IMR-90 (cell line): ENCODE data around the gene SLC4A4. TPM values are rescaled to one million over a fixed set of nuclear protein-coding genes. Genes with fewer than 3 reads are reported as not detected.

Source experiments
- ATAC-seq: fragments of 200-7000 bp; cut with Tn5 transposase; 2 replicates; pipeline ENCODE4 v1.9.1; 2020; ENCODE audit warnings: low read depth, mild to moderate bottlenecking, moderate library complexity
- BruUV-seq: library from RNA; stranded (reverse); fragments of 400-500 nt; replicated peaks from 2 replicates; lab custom pipeline; 2021; lab: Mats Ljungman, UMichigan
- CTCF ChIA-PET: fragments of 300-600 bp; formaldehyde crosslinking; extraction: SDS; loops from one replicate; lab custom pipeline; 2021; ENCODE audit warnings: antibody characterized with exemption; lab: Yijun Ruan, JAX
- POLR2A ChIA-PET: fragments of 300-600 bp; sonication (Branson Sonifier 250); formaldehyde crosslinking; loops from one replicate; lab custom pipeline; 2022; ENCODE audit warnings: antibody characterized with exemption; ENCODE audit not compliant: unreplicated experiment; lab: Charles Lee
- DNase-seq: peaks from one replicate; pipeline ENCODE4 v3.0.0; 2013
- H2AFZ ChIP-seq: replicated peaks from 2 replicates; pipeline ENCODE3; 2013; ENCODE audit warnings: low read length, mild to moderate bottlenecking; ENCODE audit not compliant: poor library complexity
- H2AK5ac ChIP-seq: 2 replicates; pipeline ENCODE4 v1.6.1; 2013; ENCODE audit warnings: low read depth, low read length, inconsistent platforms
- H2AK9ac ChIP-seq: replicated peaks from 2 replicates; pipeline ENCODE3; 2013; ENCODE audit warnings: mild to moderate bottlenecking, low read depth, low read length, moderate library complexity; ENCODE audit not compliant: poor library complexity
- H2BK120ac ChIP-seq: 2 replicates; pipeline ENCODE4 v1.6.1; 2013; ENCODE audit warnings: low read depth, low read length, inconsistent platforms
- H2BK15ac ChIP-seq: 3 replicates; pipeline ENCODE4 v1.6.1; 2013; ENCODE audit warnings: low read depth, low read length, inconsistent platforms
- H2BK20ac ChIP-seq: 2 replicates; pipeline ENCODE4 v1.6.1; 2013; ENCODE audit warnings: low read depth, mild to moderate bottlenecking, inconsistent platforms, low read length, moderate library complexity
- H2BK5ac ChIP-seq: 2 replicates; pipeline ENCODE4 v1.6.1; 2013; ENCODE audit warnings: mild to moderate bottlenecking, low read depth, low read length, inconsistent platforms; ENCODE audit not compliant: poor library complexity, severe bottlenecking
- H3K14ac ChIP-seq: replicated peaks from 2 replicates; pipeline ENCODE4 v1.6.1; 2013; ENCODE audit warnings: low read depth, low read length, inconsistent platforms
- H3K18ac ChIP-seq: 2 replicates; pipeline ENCODE4 v1.6.1; 2013; ENCODE audit warnings: low read depth, low read length, control low read depth
- H3K23ac ChIP-seq: 2 replicates; pipeline ENCODE4 v1.6.1; 2013; ENCODE audit warnings: low read depth, low read length, inconsistent platforms
- H3K27ac ChIP-seq: 2 replicates; pipeline ENCODE4 v1.5.1; 2013; ENCODE audit warnings: mild to moderate bottlenecking, control low read depth, low read length; ENCODE audit not compliant: insufficient read depth
- H3K27me3 ChIP-seq: 2 replicates; pipeline ENCODE4 v1.6.1; 2013; ENCODE audit warnings: low read length; ENCODE audit not compliant: control insufficient read depth, insufficient read depth
- H3K36me3 ChIP-seq: 2 replicates; pipeline ENCODE4 v1.6.1; 2013; ENCODE audit warnings: low read length, mixed read lengths; ENCODE audit not compliant: control insufficient read depth, insufficient read depth
- H3K4ac ChIP-seq: 2 replicates; pipeline ENCODE4 v1.6.1; 2013; ENCODE audit warnings: low read depth, low read length, inconsistent platforms
- H3K4me1 ChIP-seq: 2 replicates; pipeline ENCODE4 v1.6.1; 2013; ENCODE audit warnings: low read length, mixed read lengths; ENCODE audit not compliant: control insufficient read depth, insufficient read depth
- H3K4me2 ChIP-seq: 2 replicates; pipeline ENCODE4 v1.6.1; 2013; ENCODE audit warnings: low read depth, mild to moderate bottlenecking, control low read depth, low read length, moderate library complexity
- H3K4me3 ChIP-seq: 2 replicates; pipeline ENCODE4 v1.5.1; 2013; ENCODE audit warnings: low read depth, mild to moderate bottlenecking, control low read depth, low read length, moderate library complexity; ENCODE audit not compliant: insufficient read depth
- H3K56ac ChIP-seq: 2 replicates; pipeline ENCODE4 v1.6.1; 2013; ENCODE audit warnings: low read length, inconsistent platforms; ENCODE audit not compliant: insufficient read depth; ENCODE audit errors: extremely low read depth
- H3K79me1 ChIP-seq, 2 experiments: 2 replicates each; pipeline ENCODE4 v1.6.1; 2013; ENCODE audit warnings: low read length in 2 of 2, inconsistent platforms in 1 of 2, low read depth in 1 of 2
- H3K9ac ChIP-seq: 2 replicates; pipeline ENCODE4 v1.6.1; 2013; ENCODE audit warnings: low read depth, low read length, control low read depth
- H3K9me1 ChIP-seq: 2 replicates; pipeline ENCODE4 v1.6.1; 2013; ENCODE audit warnings: low read length, inconsistent platforms; ENCODE audit not compliant: insufficient read depth
- H3K9me3 ChIP-seq: 2 replicates; pipeline ENCODE4 v1.6.1; 2013; ENCODE audit warnings: low read length; ENCODE audit not compliant: control insufficient read depth, insufficient read depth
- H4K20me1 ChIP-seq: 2 replicates; pipeline ENCODE4 v1.6.1; 2013; ENCODE audit warnings: low read length, inconsistent platforms; ENCODE audit not compliant: insufficient read depth
- H4K5ac ChIP-seq: 2 replicates; pipeline ENCODE4 v1.6.1; 2013; ENCODE audit warnings: mild to moderate bottlenecking, low read depth, low read length, control low read depth
- H4K8ac ChIP-seq, 2 experiments: 2 replicates each; pipeline ENCODE4 v1.6.1; 2013; ENCODE audit warnings: low read depth in 2 of 2, low read length in 2 of 2, control low read depth in 1 of 2, inconsistent platforms in 1 of 2
- H4K91ac ChIP-seq: 2 replicates; pipeline ENCODE4 v1.6.1; 2013; ENCODE audit warnings: low read depth, low read length, inconsistent platforms; ENCODE audit not compliant: insufficient read depth
- CTCF ChIP-seq: conservative IDR thresholded peaks from 2 replicates; pipeline ENCODE4 v1.5.1; 2012; ENCODE audit warnings: mild to moderate bottlenecking, low read depth, low read length, improper control_type of control experiment
- MAFK ChIP-seq: IDR thresholded peaks from 2 replicates; pipeline ENCODE4 v1.6.1; 2012; ENCODE audit warnings: low read depth, low read length, improper control_type of control experiment
- POLR2A ChIP-seq: IDR thresholded peaks from 2 replicates; pipeline ENCODE4 v1.6.1; 2012; ENCODE audit warnings: mild to moderate bottlenecking, low read depth, low read length
- dilution Hi-C: fragments of 300-500 bp; cut with HindIII; formaldehyde crosslinking; loops from one replicate; pipeline ENCODE4 v1.14.3; 2018; ENCODE audit warnings: low sequenced_read_pairs; ENCODE audit not compliant: unreplicated experiment
- in situ Hi-C: fragments of 300-500 bp; cut with MboI; formaldehyde crosslinking; loops from 3 replicates; pipeline ENCODE4 v1.14.3; 2019; ENCODE audit warnings: low sequenced_read_pairs, inconsistent platforms, mixed read lengths
- intact Hi-C: fragments of 100-400 bp; cut with micrococcal nuclease; formaldehyde crosslinking; loops from 2 replicates; pipeline ENCODE4 v1.10.0; 2022
- polyA plus RNA-seq, 3 experiments: library from polyadenylated mRNA; depleted of rRNA; stranded (reverse); fragments of >200 nt; gene quantifications; 2 replicates each; pipeline ENCODE4 v1.2.3, GENCODE V29; 2012; ENCODE audit warnings: low replicate concordance in 1 of 3
- total RNA-seq: library from RNA; depleted of rRNA; stranded (reverse); fragments of >200 nt; gene quantifications from 2 replicates; pipeline ENCODE4 v1.2.3, GENCODE V29; 2012

Gene SLC4A4
- total and polyA plus RNA-seq, 2 of the 4 experiments (the other 2 are of a cell fraction) = 5.6 to 16.8 TPM

GRCh38 chr4:71361476-71361875 lies 22.7 kb downstream of the SLC4A4 start:
- intact Hi-C loops (no loop called here), dilution Hi-C loops (no loop called here), in situ Hi-C loops (no loop called here)
- TF ChIP-seq CTCF (no peak), MAFK (peak; percentile 47), POLR2A (no peak)
- H2AK9ac ChIP-seq = no peak overlapping the region
- H3K4me3 ChIP-seq = no peak overlapping the region
- no peak overlapping the region for H3K9ac ChIP-seq
- H4K8ac ChIP-seq = no peak overlapping the region
- DNase-seq (no peak), ATAC-seq (no peak)
- H2AFZ ChIP-seq = no peak overlapping the region
- POLR2A ChIA-PET = no interaction called here
- H3K27ac ChIP-seq = no peak overlapping the region
- peaks cover 10 to 13% of the 10 kb centered on the region in 2 experiments; a peak in 3 of 4 replicates for H3K79me1 ChIP-seq
- no peak overlapping the region for H4K91ac ChIP-seq
- no peaks in the 10 kb centered on the region; the same call in 1 of the 2 replicates for H3K9me1 ChIP-seq
- CTCF ChIA-PET = no interaction called here
- no peak overlapping the region for H2AK5ac ChIP-seq
- H3K14ac ChIP-seq = no peak overlapping the region
- H3K36me3 ChIP-seq = peaks cover 18% of the 10 kb centered on the region
- H3K56ac ChIP-seq = no peak overlapping the region
- no peak overlapping the region for H4K5ac ChIP-seq
- no peak overlapping the region for H2BK15ac ChIP-seq
- no peak overlapping the region for H2BK20ac ChIP-seq
- H3K23ac ChIP-seq = no peak overlapping the region
- no peak overlapping the region for H2BK120ac ChIP-seq
- no peak overlapping the region for H3K18ac ChIP-seq
- H3K4ac ChIP-seq = no peak overlapping the region
- no TSS peak for BruUV-seq
- H4K20me1 ChIP-seq = no peaks in the 10 kb centered on the region
- no peak overlapping the region for H2BK5ac ChIP-seq
- H3K9me3 ChIP-seq = no peaks in the 10 kb centered on the region
- no peak overlapping the region for H3K4me2 ChIP-seq
- no peaks in the 10 kb centered on the region for H3K27me3 ChIP-seq
- H3K4me1 ChIP-seq = no peaks in the 10 kb centered on the region
